GM12878 (cell line): ENCODE results near the gene FNDC11. TPM values are rescaled to one million over a fixed set of nuclear protein-coding genes. Genes with fewer than 3 reads are reported as not detected.

ENCODE experiments used
- ATAC-seq: fragments of 200-7000 bp; cut with Tn5 transposase; 3 replicates; pipeline ENCODE4 v1.9.1; 2020; ENCODE audit warnings: mild to moderate bottlenecking, moderate library complexity
- BruUV-seq: library from RNA; stranded (reverse); fragments of 400-500 nt; replicated peaks from 2 replicates; lab custom pipeline; 2021; lab: Mats Ljungman, UMichigan
- CTCF ChIA-PET: fragments of 300-600 bp; sonication (Branson Sonifier 250); formaldehyde crosslinking; extraction: SDS; loops from one replicate; lab custom pipeline; 2021; ENCODE audit warnings: inconsistent platforms; lab: Yijun Ruan, JAX
- POLR2A ChIA-PET: fragments of 350-600 bp; formaldehyde crosslinking; extraction: SDS; loops from one replicate; lab custom pipeline; 2021; ENCODE audit warnings: inconsistent platforms; lab: Charles Lee
- RAD21 ChIA-PET: fragments of 300-600 bp; sonication (Branson Sonifier 250); formaldehyde crosslinking; loops from one replicate; lab custom pipeline; 2023; ENCODE audit warnings: antibody characterized with exemption; ENCODE audit not compliant: unreplicated experiment; lab: Charles Lee
- SMC1A ChIA-PET: fragments of 300-600 bp; sonication (Branson Sonifier 250); formaldehyde crosslinking; loops from one replicate; lab custom pipeline; 2023; ENCODE audit not compliant: unreplicated experiment, uncharacterized antibody; lab: Charles Lee
- DNase-seq: peaks from one replicate; pipeline ENCODE4 v3.0.0-alpha.2; 2011; ENCODE audit warnings: low read depth, low spot score
- FAIRE-seq: peaks from 3 replicates; lab custom pipeline; 2011; peaks lifted over from hg19 to GRCh38; lab: Jason Lieb, UNC
- H2AFZ ChIP-seq: 2 replicates; pipeline ENCODE4 v1.6.0; 2011; ENCODE audit warnings: low read depth, low read length, control low read depth; ENCODE audit not compliant: control insufficient read depth
- H3K27ac ChIP-seq: 2 replicates; pipeline ENCODE4 v1.5.1; 2011; ENCODE audit warnings: control low read depth; ENCODE audit not compliant: control insufficient read depth, insufficient read depth
- H3K27me3 ChIP-seq, 2 experiments: replicated peaks in 1 of 2; 2 replicates each; pipeline versions ENCODE4 v1.6.0 to v1.6.1; 2011; ENCODE audit warnings: low read length in 1 of 2; ENCODE audit not compliant: control insufficient read depth in 2 of 2, insufficient read depth in 2 of 2
- H3K36me3 ChIP-seq, 2 experiments: 2 replicates each; pipeline ENCODE4 v1.5.1; 2011; ENCODE audit warnings: low read length in 1 of 2; ENCODE audit not compliant: control insufficient read depth in 2 of 2, insufficient read depth in 2 of 2
- H3K4me1 ChIP-seq: 2 replicates; pipeline ENCODE4 v1.6.1; 2011; ENCODE audit warnings: mild to moderate bottlenecking, low read length, moderate library complexity, mixed read lengths; ENCODE audit not compliant: control insufficient read depth, insufficient read depth
- H3K4me2 ChIP-seq: 2 replicates; pipeline ENCODE4 v1.6.0; 2011; ENCODE audit warnings: control low read depth; ENCODE audit not compliant: control insufficient read depth, insufficient read depth
- H3K4me3 ChIP-seq: fragments of 200-600 bp; sonication (generic); 2 replicates; pipeline ENCODE4 v1.5.1; 2016
- H3K79me2 ChIP-seq: 2 replicates; pipeline ENCODE4 v1.6.0; 2011; ENCODE audit warnings: low read length; ENCODE audit not compliant: control insufficient read depth, insufficient read depth
- H3K9ac ChIP-seq: 2 replicates; pipeline ENCODE4 v1.8.0; 2011; ENCODE audit warnings: low read length, control low read depth, mixed read lengths; ENCODE audit not compliant: control insufficient read depth, insufficient read depth
- H3K9me3 ChIP-seq: replicated peaks from 3 replicates; pipeline ENCODE4 v1.5.1; 2011; ENCODE audit warnings: mild to moderate bottlenecking, low read length; ENCODE audit not compliant: control insufficient read depth, insufficient read depth
- H4K20me1 ChIP-seq: 2 replicates; pipeline ENCODE4 v1.6.0; 2011; ENCODE audit not compliant: control insufficient read depth, insufficient read depth
- ATF2 ChIP-seq: IDR thresholded peaks from 2 replicates; pipeline ENCODE4 v1.6.1; 2012; ENCODE audit warnings: low read length, inconsistent platforms
- BHLHE40 ChIP-seq, 2 experiments: fragments of 450-650 bp in 1 of 2; IDR thresholded peaks; 2 replicates each; pipeline ENCODE4 v1.6.1; 2011 to 2017; ENCODE audit warnings: low read depth in 2 of 2, borderline replicate concordance in 1 of 2, improper control_type of control experiment in 1 of 2, low read length in 1 of 2, mild to moderate bottlenecking in 1 of 2
- CREB1 ChIP-seq: IDR thresholded peaks from 2 replicates; pipeline ENCODE4 v1.6.1; 2012; ENCODE audit warnings: low read depth, mild to moderate bottlenecking, inconsistent platforms
- DPF2 ChIP-seq: fragments of 450-650 bp; IDR thresholded peaks from 2 replicates; pipeline ENCODE4 v1.6.1; 2017; ENCODE audit warnings: mild to moderate bottlenecking
- EGR1 ChIP-seq, 2 experiments: IDR thresholded peaks; 1 replicate in 1 of 2; 2 replicates in 1 of 2; pipeline ENCODE4 v1.6.1; 2011 to 2012; ENCODE audit warnings: low read depth in 2 of 2, low read length in 2 of 2, borderline replicate concordance in 1 of 2, mild to moderate bottlenecking in 1 of 2, moderate library complexity in 1 of 2
- GATAD2B ChIP-seq: fragments of 450-650 bp; conservative IDR thresholded peaks from 2 replicates; pipeline ENCODE4 v1.6.1; 2017; ENCODE audit warnings: low read depth, mild to moderate bottlenecking, moderate library complexity
- IKZF1 ChIP-seq: fragments of 450-650 bp; conservative IDR thresholded peaks from 2 replicates; pipeline ENCODE4 v1.6.1; 2017; ENCODE audit warnings: antibody characterized with exemption, mild to moderate bottlenecking
- IKZF2 ChIP-seq, 2 experiments: fragments of 450-650 bp; IDR thresholded peaks; 2 replicates each; pipeline ENCODE4 v1.6.1; 2017; ENCODE audit warnings: mild to moderate bottlenecking in 2 of 2, moderate library complexity in 2 of 2
- IRF3 ChIP-seq: fragments of 450-650 bp; IDR thresholded peaks from 2 replicates; pipeline ENCODE4 v1.6.1; 2014; ENCODE audit warnings: mild to moderate bottlenecking
- KAT2A ChIP-seq: conservative IDR thresholded peaks from 2 replicates; pipeline ENCODE4 v1.6.1; 2011; ENCODE audit warnings: low read depth, low read length; ENCODE audit not compliant: control insufficient read depth
- LARP7 ChIP-seq: fragments of 450-650 bp; IDR thresholded peaks from 2 replicates; pipeline ENCODE4 v1.6.1; 2017; ENCODE audit warnings: mild to moderate bottlenecking
- NFYA ChIP-seq: IDR thresholded peaks from 2 replicates; pipeline ENCODE4 v1.6.1; 2011; ENCODE audit warnings: low read depth, mild to moderate bottlenecking, low read length, improper control_type of control experiment, borderline replicate concordance
- POLR2A ChIP-seq: IDR thresholded peaks from 2 replicates; pipeline ENCODE4 v1.6.1; 2011; ENCODE audit warnings: low read depth, mild to moderate bottlenecking, low read length
- RB1 ChIP-seq: fragments of 450-650 bp; formaldehyde crosslinking; IDR thresholded peaks from 2 replicates; pipeline ENCODE4 v1.6.1; 2017; ENCODE audit warnings: mild to moderate bottlenecking, borderline replicate concordance
- TBL1XR1 ChIP-seq: IDR thresholded peaks from 2 replicates; pipeline ENCODE4 v1.6.1; 2012; ENCODE audit warnings: low read depth, low read length, improper control_type of control experiment
- WGBS: methylation state at CpG from one replicate; pipeline ENCODE4 v1.1.6; 2016; ENCODE audit warnings: low lambda C conversion rate; ENCODE audit not compliant: insufficient replicate concordance, insufficient coverage; ENCODE audit errors: missing lambda C conversion rate; 5-methylcytosine and 5-hydroxymethylcytosine counted together
- in situ Hi-C: fragments of 300-500 bp; cut with MboI; formaldehyde crosslinking; loops from 9 replicates; pipeline ENCODE4 v1.14.3; 2018; ENCODE audit warnings: mixed read lengths
- intact Hi-C: fragments of 100-400 bp; cut with micrococcal nuclease; formaldehyde crosslinking; loops from one replicate; pipeline ENCODE4 v1.14.2; 2022; ENCODE audit not compliant: unreplicated experiment
- polyA plus RNA-seq, 11 experiments: library from polyadenylated mRNA; depleted of rRNA in 4 of 11; unstranded in 6 of 11; stranded (reverse) in 5 of 11; fragments of >200 nt; fragmentation: Nextera tagmentation in 4 of 11; fragmentation: Illumina TruSeq in 1 of 11; extraction: Ambion mirVana in 4 of 11; extraction: Trizol in 1 of 11; gene quantifications; 1 replicate in 1 of 11; 2 replicates in 10 of 11; pipeline versions ENCODE4 v1.2.1 to v1.2.3, GENCODE V29; 2011 to 2016; ENCODE audit warnings: inconsistent platforms in 2 of 11, missing spikeins in 2 of 11, low read depth in 1 of 11
- total RNA-seq, 4 experiments: library from RNA; depleted of rRNA in 3 of 4; stranded (reverse); fragments of >200 nt in 3 of 4; fragmentation: Illumina TruSeq in 1 of 4; extraction: Trizol in 1 of 4; gene quantifications; 2 replicates each; pipeline versions ENCODE4 v1.2.1 to v1.2.3, GENCODE V29; 2013 to 2021

Gene FNDC11
- total and polyA plus RNA-seq, 10 of the 15 experiments (the other 5 are each of a cell fraction or from before 2014, with no cell fraction given): 0.09 to 0.72 (median 0.34) TPM; not detected in 2

GRCh38 chr20:63574156-63574828 lies 20.3 kb downstream of the FNDC11 start, which contains the start of gene HELZ2:
Gene HELZ2, minus strand, starts transcription at chr20:63574239. Its CDS starts 1,854 bp downstream, at chr20:63572385.
- in situ Hi-C loops: no loop called here
- RAD21 ChIA-PET: interaction anchor here (0.5 to 2.5 kb wide), 10 partner anchors 19 to 199 kb away, joined by 3 to 30 read pairs (median 4); partner anchors contain the start of gene PTK6
- FAIRE-seq: peak; percentile 41
- 0 out of 3 replicates have a peak, but pooled peaks of 1 of the 2 experiments have one; percentile 14 for TF ChIP-seq EGR1 (IDR thresholded peaks at IDR 0.05; ENCODE audit: borderline replicate concordance in 1 of 2, low read depth in 2 of 2, low read length in 2 of 2)
- TF ChIP-seq LARP7: peak; percentile 46; the same call in 1 of the 2 replicates
- TF ChIP-seq RB1: 0 out of 2 replicates have a peak, but pooled peaks have one; percentile 16
- TF ChIP-seq CREB1: 0 out of 2 replicates have a peak, but pooled peaks have one; percentile 25
- TF ChIP-seq GATAD2B: peak; percentile 41
- peak in 1 of 2 experiments; percentile 22; a peak in 1 of 4 replicates for TF ChIP-seq IKZF2 (IDR thresholded peaks at IDR 0.05)
- no peak for TF ChIP-seq KAT2A
- TF ChIP-seq ATF2: no peak
- TF ChIP-seq BHLHE40 (IDR thresholded peaks at IDR 0.05; ENCODE audit: borderline replicate concordance in 1 of 2, low read depth in 2 of 2, low read length in 1 of 2): peak in 1 of 2 experiments; percentile 21; a peak in 1 of 4 replicates
- TF ChIP-seq NFYA: no peak
- TF ChIP-seq IKZF1: peak; percentile 72
- TF ChIP-seq TBL1XR1: no peak
- TF ChIP-seq IRF3: no peak
- TF ChIP-seq POLR2A: peak; percentile 65
- peak; percentile 62; the same call in 1 of the 2 replicates for TF ChIP-seq DPF2
- TF ChIP-seq, all 136 proteins: peak for 10
- peak within 1 kb of the TSS; percentile 92 for H3K4me2 ChIP-seq
- DNase-seq (no peak), ATAC-seq (peak; percentile 93)
- no peaks in the 10 kb centered on the region for H3K36me3 ChIP-seq
- H3K9me3 ChIP-seq: no peaks in the 10 kb centered on the region
- H3K4me3 ChIP-seq: peak within 1 kb of the TSS; percentile 90
- intact Hi-C loops: no loop called here
- H3K27ac ChIP-seq: no peak within 1 kb of the TSS; the same call in 1 of the 2 replicates
- peaks cover 10% of the 10 kb centered on the region for H3K4me1 ChIP-seq
- SMC1A ChIA-PET: interaction anchor here (1.2 to 1.3 kb wide), 2 partner anchors 37 to 78 kb away, joined by 4 read pairs; partner anchors contain the start of gene PTK6
- CTCF ChIA-PET: interaction anchor here (1.3 to 3.0 kb wide), 6 partner anchors 32 to 406 kb away, joined by 3 to 25 read pairs (median 4); partner anchors contain the start of genes PRPF6, PTK6 and TPD52L2
- POLR2A ChIA-PET: interaction anchor here (0.6 to 2.2 kb wide), 10 partner anchors 19 to 84 kb away, joined by 3 to 9 read pairs (median 4); partner anchors contain the start of genes FNDC11, PTK6 and RTEL1
- BruUV-seq: no TSS peak
- H3K9ac ChIP-seq: peak within 1 kb of the TSS; percentile 82
- H4K20me1 ChIP-seq: no peaks in the 10 kb centered on the region; the same call in 1 of the 2 replicates
- WGBS: 13% methylated on average over 23 of the region's 40 CpGs
- no peaks in the 10 kb centered on the region for H3K27me3 ChIP-seq
- peaks cover 3% of the 10 kb centered on the region; the same call in 1 of the 2 replicates for H3K79me2 ChIP-seq
- H2AFZ ChIP-seq: peak within 1 kb of the TSS; percentile 79
